ENCODE results near the gene STARD3. TPM values are rescaled to one million over a fixed set of nuclear protein-coding genes. Genes with fewer than 3 reads are reported as not detected.
A peak's percentile ranks its signal among the peaks of the same experiment; 100 is the strongest.

Gene STARD3
- total and polyA plus RNA-seq, 2 donors from 2014 or later = 32.1 to 47.6 TPM

DNA sequence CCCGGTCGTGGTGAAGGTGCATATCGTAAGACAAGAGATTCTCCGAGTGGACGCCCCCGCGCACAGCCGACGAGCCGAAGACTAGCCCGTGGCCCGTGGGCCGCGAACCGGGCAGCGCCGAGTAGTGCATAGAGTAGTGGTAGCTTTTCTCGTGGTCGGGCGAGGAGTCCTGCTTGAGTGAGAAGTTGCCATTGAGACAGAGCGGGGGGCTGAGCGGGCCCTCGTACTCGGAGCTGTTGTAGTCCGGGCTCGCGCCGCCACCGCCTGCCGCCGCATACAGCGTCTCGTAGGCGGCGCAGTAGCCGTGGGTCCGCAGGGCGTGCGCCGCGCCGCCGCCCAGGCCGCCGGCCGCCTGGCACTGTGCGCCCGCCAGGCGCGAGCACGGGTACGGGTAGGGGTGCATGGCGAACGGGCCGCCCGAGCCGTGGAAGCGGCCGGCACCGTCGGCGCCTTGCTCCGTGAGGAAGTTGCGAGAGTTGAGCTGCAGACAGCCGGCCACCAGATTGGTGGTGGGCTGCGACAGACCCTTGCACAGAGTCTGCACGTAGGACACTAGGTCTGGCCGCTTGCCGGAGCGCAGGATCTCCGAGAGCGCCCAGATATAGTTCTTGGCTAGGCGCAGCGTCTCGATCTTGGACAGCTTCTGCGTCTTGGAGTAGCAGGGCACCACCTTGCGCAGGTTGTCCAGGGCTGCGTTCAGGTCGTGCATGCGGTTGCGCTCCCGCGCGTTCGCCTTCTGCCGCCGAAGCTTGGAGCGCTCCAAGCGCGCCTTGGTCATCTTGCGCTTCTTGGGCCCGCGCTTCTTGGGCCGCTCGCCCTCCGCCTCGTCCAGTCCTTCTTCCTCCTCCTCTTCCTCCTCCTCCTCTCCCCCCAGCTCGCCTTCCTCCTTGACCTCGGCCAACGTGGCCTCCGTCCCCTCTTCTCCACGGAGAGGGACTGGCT, 31.2 kb upstream of the STARD3 start:
- Histone ChIP-seq H3K4me3 (ENCODE audit: low read length in 3 of 3) (no peak overlapping the region), H3K9ac (ENCODE audit: low read length in 3 of 3) (no peak overlapping the region), H3K27me3 (ENCODE audit: control insufficient read depth, insufficient read depth, low read length) (peaks cover 62% of the 10 kb centered on the region), H3K36me3 (ENCODE audit: control insufficient read depth in 2 of 3, insufficient read depth in 3 of 3, low read length in 3 of 3) (no peaks in the 10 kb centered on the region), H3K4me1 (ENCODE audit: control insufficient read depth in 2 of 3, insufficient read depth in 2 of 3, low read depth in 1 of 3, low read length in 3 of 3) (peaks cover 0 to 11% (median 0%) of the 10 kb centered on the region in 3 donors), H3K27ac (ENCODE audit: low read depth in 2 of 2, low read length in 2 of 2) (no peak overlapping the region), H3K9me3 (ENCODE audit: control insufficient read depth in 2 of 3, insufficient read depth in 1 of 3, low read length in 3 of 3) (no peaks in the 10 kb centered on the region)
- intact Hi-C loops (cut with DNase I) = no loop called here
- no peak for TF ChIP-seq CTCF (IDR thresholded peaks at IDR 0.05; ENCODE audit: borderline replicate concordance, extremely low read depth, insufficient read depth)
- FAIRE-seq = no peak
- DNase-seq = peak in 2 of 5 donors; percentile 31 to 47

- H3K4me1 ChIP-seq (ENCODE audit: control insufficient read depth in 2 of 3, insufficient read depth in 2 of 3, low read depth in 1 of 3, low read length in 3 of 3) = peaks cover 0 to 11% (median 0%) of the 10 kb centered on the region in 3 donors
- DNase-seq (peak in 1 of 5 donors; percentile 38), FAIRE-seq (no peak)
- H3K27me3 ChIP-seq (ENCODE audit: control insufficient read depth, insufficient read depth, low read length) = peaks cover 54% of the 10 kb centered on the region
- no peak overlapping the region for H3K27ac ChIP-seq (ENCODE audit: low read depth in 2 of 2, low read length in 2 of 2)
- no peak for TF ChIP-seq CTCF (IDR thresholded peaks at IDR 0.05; ENCODE audit: borderline replicate concordance, extremely low read depth, insufficient read depth)
- no peak overlapping the region for H3K9ac ChIP-seq (ENCODE audit: low read length in 3 of 3)
- intact Hi-C loops (cut with DNase I) = no loop called here
- H3K9me3 ChIP-seq (ENCODE audit: control insufficient read depth in 2 of 3, insufficient read depth in 1 of 3, low read length in 3 of 3) = no peaks in the 10 kb centered on the region
- H3K36me3 ChIP-seq (ENCODE audit: control insufficient read depth in 2 of 3, insufficient read depth in 3 of 3, low read length in 3 of 3) = no peaks in the 10 kb centered on the region
- H3K4me3 ChIP-seq (ENCODE audit: low read length in 3 of 3) = no peak overlapping the region
These were observed 30.4 kb upstream of the STARD3 start for GRCh38 chr17:39606434-39607056.

GRCh38 chr17:39607057-39607850, 29.7 kb upstream of the STARD3 start:
- H3K27me3 ChIP-seq (ENCODE audit: control insufficient read depth, insufficient read depth, low read length) = peaks cover 47% of the 10 kb centered on the region
- H3K9ac ChIP-seq (ENCODE audit: low read length in 3 of 3) = no peak overlapping the region
- peak in 1 of 5 donors; percentile 47 for DNase-seq
- no peak overlapping the region for H3K4me3 ChIP-seq (ENCODE audit: low read length in 3 of 3)
- H3K27ac ChIP-seq (ENCODE audit: low read depth in 2 of 2, low read length in 2 of 2) = no peak overlapping the region
- no peaks in the 10 kb centered on the region for H3K36me3 ChIP-seq (ENCODE audit: control insufficient read depth in 2 of 3, insufficient read depth in 3 of 3, low read length in 3 of 3)
- FAIRE-seq = no peak
- TF ChIP-seq CTCF (IDR thresholded peaks at IDR 0.05; ENCODE audit: borderline replicate concordance, extremely low read depth, insufficient read depth) = no peak
- intact Hi-C loops (cut with DNase I) = no loop called here
- no peaks in the 10 kb centered on the region for H3K9me3 ChIP-seq (ENCODE audit: control insufficient read depth in 2 of 3, insufficient read depth in 1 of 3, low read length in 3 of 3)
- peaks cover 0 to 11% (median 0%) of the 10 kb centered on the region in 3 donors for H3K4me1 ChIP-seq (ENCODE audit: control insufficient read depth in 2 of 3, insufficient read depth in 2 of 3, low read depth in 1 of 3, low read length in 3 of 3)

Measured in kidney (tissue), 14 donors.